GM18511 (cell line): ENCODE data around the gene BLCAP.

Source experiments
- ATAC-seq: cut with Tn5 transposase; IDR thresholded peaks from one replicate; pipeline ENCODE4 v1.9.1; 2021; ENCODE audit warnings: mild to moderate bottlenecking, moderate library complexity; ENCODE audit not compliant: unreplicated experiment

Gene BLCAP

GRCh38 chr20:37530696-37531095 is 3.0 kb upstream of the BLCAP start:
- ATAC-seq, result no peak

- no peak for ATAC-seq
These were observed 2.4 kb upstream of the BLCAP start for GRCh38 chr20:37529968-37530600.

DNA sequence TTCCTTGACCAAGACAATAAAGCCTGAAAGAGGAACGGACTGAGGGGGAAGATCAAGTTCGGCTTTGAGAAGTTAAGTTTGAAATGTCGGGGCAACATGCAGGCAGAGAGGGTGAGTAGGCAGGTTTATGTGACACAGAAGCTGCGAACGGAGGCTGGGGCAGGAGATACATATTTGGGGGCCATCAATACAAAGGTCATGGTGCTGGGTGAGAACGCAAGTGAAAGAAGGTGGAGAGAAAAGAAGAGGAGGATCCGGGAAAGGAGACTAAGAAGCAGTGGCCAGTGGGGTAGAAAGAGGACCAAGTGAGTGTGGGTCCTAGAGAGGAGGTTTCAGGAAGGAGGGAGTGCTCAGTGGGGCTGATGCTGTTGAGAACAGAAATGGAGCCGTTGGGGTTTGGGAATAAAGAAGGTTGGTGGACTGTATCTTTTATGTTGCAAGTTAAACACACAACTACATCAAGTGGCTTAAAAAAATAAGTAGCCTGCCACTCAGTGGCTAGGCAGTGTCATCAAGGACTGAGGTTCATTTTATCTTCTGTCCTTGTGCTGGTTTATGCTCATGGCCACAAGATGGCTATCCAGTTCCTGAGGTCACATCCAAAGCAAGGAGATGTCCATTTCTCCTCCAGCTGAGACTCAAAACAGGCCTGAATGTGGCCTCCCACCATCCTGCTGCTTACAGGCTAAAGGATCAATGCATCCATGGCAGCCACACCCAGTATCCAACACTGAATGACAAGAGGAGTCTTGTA is 1.7 kb upstream of the BLCAP start:
- no peak for ATAC-seq

DNA sequence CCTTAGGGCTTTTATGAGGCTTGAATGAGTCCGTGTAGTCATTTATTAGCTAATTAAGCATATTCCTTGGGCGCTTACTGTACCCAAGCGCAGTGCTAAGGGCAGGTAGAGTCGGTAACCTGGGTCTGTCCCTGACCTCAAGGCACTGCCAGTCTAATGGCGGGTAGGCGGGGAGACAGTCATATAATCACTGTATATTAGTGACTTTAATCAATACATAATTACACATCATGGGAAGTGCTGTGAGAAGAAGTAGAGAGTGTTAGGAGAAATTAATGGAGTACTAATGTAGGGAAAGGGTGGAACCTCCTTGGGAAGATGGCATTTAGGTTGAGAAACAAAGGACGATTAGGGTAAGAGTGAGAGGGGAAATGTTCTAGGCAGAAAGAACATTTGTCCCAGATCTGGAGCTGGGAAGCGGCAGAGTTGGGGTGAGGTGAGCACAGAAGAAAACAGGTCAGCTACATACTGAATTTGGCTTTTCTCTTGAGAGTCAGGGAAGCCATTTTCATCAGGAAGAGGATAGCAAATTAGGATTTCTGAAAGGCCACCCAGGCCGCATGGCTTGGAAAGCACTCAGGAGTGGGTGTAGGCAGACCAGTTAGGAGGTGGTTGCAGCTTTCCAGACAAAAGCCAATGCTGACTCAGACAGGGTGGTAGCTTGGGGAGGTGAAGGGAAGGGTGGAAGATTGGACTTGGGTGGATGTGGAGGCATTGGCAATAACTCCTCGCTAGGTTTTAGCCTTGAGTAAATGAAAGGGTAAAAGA is 954 bp upstream of the BLCAP start:
- no peak for ATAC-seq

DNA sequence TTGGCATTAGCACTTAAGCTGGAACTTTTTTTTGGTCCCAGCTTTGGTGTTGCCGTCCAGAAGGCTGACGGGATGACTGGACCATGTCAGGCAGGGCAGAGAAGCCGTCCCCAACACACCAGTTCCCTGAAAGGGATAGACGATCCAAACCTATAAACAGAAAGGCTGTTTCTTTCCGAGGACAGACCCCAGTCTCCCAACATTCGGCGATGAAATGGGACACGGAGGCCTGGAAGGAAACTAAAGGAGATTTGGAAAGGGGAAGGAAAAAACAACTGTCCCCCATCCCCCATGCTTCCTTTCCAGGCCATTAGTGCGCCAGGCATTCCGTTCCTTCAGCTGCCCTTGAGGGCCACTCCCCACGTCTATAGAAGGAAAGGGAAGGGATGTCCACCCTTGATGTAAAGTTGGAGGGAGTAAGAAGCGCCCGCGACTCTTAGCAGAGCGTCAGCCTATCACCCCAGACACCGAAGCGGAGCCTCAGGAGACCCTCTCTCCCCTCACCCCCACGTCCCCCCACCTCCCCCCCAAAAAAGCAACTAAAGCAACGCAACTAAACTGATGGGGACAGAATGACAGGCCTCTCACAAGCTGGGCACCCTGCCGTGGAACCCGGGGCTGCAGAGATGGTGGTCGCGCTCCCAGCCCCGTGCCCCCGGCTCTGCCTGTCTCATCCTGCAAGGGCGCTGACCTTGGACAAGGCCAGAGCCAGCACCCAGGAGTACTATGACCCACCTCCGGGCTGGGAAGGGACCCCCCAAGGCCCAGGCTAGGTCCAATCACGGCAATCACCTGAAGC is 638 bp downstream of the BLCAP start:
- no peak for ATAC-seq

DNA sequence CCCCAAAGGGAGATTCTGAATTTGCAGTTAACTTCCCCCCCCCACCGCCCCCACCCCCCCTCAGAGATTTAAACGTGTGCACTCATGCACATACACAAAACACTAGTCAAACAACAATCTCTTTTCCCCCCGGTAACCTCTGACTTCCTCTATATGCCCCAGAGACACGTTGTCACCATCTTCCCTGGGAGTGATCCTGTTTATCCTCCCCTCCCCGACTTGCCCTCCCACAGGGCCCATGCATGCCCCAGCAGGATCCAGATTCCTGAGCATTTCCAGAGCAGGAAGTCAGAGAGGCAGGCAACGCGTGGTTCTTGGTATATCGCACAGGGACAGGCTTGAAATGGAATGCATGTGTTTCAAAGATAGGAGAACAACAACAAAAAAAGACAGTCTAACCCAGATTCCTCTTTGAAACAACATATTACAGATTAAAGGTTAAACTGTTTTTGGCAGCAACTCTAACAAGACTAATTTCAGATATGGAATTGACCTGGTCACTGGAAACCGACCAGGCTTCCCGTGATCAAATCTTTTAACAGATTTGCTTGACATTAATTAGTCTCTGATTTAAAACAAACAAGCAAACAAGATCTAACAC is 1.3 kb downstream of the BLCAP start:
- no peak for ATAC-seq

GRCh38 chr20:37525810-37526209 is 1.9 kb downstream of the BLCAP start:
- ATAC-seq, result no peak

GRCh38 chr20:37524859-37525708 is 2.6 kb downstream of the BLCAP start:
- no peak for ATAC-seq

DNA sequence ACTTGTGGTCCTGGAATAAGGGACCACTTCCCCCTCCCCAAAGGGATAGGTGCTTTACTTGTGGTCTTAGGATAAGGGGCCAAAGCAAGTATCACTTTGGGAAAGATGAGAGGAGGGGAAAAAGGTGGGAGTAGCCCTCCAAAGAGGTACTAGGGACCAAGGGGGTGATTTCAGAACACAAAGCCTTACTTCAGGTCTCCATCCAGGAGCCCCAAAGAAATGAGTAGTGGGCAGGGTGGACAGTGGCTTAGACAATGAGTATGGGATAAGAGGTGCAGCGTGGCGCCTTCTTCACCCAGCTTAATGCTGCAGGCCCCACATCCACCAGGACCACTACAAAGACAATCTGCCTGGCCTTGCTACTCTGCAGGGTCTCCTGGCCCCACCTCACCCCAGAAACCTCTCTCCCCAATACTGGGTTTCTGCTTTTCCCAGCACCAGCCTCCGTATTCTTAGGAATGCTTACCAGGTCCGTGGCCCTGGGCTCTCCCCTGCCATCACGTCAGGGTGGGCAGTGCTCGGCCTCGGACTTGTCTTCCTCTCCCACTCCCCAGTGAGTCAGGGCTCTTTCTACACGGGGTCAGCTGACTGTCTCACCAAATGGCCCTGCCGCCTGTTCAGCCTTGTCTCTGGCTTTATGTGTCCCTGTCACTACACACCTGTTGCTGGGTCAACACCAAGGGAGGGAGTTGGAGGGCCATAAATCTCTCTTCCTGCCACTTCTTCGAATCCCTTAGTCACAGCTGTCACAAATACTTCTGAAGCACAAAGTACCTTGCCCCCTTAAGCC is 3.6 kb downstream of the BLCAP start:
- no peak for ATAC-seq

- no peak for ATAC-seq
These were observed 4.7 kb downstream of the BLCAP start for GRCh38 chr20:37523012-37523391.

GRCh38 chr20:37522260-37523011 is 5.2 kb downstream of the BLCAP start:
- no peak for ATAC-seq

DNA sequence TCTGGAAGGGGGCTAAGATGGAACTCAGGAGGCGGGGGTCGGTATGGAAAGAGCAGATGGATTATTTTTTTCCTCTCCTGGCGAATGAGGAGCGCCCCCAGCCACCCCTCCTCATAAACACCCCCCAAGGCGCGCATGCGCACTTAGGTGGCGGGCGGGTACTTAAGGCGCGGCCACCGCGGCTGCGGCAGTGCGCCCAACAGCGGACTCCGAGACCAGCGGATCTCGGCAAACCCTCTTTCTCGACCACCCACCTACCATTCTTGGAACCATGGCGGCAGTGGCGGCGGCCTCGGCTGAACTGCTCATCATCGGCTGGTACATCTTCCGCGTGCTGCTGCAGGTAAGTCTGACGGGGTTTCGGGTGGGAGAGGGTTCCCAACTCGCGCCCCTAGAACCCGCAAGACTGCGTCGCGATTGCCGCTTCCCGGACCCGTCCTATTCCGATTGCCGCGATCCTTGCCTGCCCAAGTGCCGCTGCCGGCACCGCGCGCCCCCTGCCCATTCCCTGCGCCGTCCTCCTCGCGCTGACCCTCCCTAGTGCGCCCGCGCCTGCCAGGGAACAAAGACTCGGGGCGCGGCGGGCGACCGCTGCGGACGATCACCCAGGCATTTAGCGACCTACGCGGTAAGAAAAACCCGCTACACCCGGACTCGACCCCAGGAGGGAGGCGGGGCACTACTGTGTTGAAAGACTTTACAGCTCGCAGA is 6.5 kb downstream of the BLCAP start, which contains the start of gene NNAT:
TSS of gene NNAT (plus strand) at position 190 of the 711 bp plus-strand sequence. CDS start at position 272, 82 bp downstream.
- no peak for ATAC-seq

GRCh38 chr20:37520419-37520955 is 7.2 kb downstream of the BLCAP start:
- no peak for ATAC-seq

DNA sequence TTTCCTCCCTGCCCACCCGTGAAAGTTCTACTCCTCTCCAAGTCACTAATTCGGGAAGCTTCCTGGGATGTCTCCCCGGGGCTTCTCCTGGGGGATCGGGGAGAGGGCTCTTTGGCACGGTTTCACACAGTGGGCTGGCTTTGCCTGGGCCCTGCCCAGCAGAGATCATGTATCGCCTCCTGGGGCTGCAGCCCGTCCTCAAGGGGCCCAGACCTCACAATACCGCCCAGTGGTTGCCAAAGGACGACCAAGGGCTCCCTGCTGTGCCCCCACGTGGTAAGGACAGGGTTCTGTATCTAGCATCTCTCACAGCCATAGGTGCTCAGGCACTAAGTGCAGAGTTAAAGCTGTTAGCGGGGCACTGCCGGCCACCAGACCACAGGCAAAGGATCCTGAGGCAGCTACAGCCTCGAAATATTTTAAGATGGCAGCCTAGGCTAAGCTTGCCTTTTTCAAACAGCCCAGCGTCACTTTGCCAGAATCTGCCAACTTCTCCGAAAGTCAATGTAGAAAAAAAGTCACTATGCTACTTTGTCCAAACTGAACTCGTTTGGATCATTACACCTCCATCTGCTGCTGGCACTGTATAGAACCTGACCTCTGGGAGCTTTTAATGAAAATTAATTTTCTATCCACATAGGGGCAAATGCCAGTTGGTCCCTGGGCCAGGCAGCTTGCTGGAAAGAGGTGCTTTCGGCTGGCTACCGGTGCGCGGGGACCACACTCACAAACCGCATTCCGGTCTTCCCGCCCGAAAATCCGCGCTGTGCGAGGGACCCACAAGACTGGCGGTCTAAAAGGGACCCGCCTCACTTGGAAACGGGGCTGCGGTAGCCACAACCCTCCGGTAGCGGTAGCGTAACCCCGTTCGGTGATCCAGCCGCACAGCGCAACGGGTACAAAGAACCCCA is 7.9 kb downstream of the BLCAP start:
- ATAC-seq, result no peak

DNA sequence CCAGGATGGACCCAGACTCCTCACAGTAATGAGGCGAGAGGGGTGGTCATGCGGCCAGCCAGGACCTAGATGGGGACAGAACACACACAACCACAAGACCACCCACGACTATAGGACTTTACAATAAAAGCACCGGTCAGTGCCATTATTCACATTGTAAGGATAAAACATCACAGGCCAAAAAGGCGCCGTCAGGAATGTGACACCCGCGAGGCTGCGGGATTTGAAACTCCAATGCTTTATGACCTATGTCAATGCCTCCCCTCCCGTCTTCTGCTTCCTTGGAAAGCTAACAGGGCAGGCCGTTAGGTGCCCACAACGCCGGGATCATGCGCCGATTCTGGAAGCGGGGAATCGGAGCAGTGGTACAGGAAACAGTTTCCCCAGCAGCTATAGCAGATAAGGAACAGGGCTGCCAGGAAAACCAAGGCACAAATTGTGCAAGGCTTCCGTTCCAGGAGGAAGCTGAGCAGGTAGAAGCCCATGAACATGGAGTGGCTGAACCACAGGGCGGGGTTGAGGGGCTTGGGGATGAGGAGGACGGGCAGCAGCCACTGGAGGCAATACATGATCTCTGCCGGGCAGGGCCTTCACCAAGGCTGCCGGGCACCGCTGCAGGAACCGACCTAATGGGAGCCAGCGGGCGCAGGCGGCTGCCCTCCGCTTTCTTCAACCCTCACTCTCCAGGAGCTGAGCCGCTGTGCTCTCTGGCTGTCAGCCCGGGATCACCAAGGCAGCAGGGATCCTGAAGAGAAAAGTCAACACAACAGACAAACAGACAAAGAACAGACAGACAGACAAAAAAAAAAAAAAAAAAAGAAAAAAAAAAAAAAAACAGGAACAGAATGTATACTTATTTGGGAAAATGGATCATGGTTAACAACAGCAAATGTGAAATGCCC is 8.8 kb downstream of the BLCAP start:
- no peak for ATAC-seq
